IMR-90 (cell line): Measurements from ENCODE around the gene DPYD. TPM values are rescaled to one million over a fixed set of nuclear protein-coding genes. Genes with fewer than 3 reads are reported as not detected.

Source experiments
- ATAC-seq: fragments of 200-7000 bp; cut with Tn5 transposase; 2 replicates; pipeline ENCODE4 v1.9.1; 2020; ENCODE audit warnings: low read depth, mild to moderate bottlenecking, moderate library complexity
- BruUV-seq: library from RNA; stranded (reverse); fragments of 400-500 nt; replicated peaks from 2 replicates; lab custom pipeline; 2021; lab: Mats Ljungman, UMichigan
- CTCF ChIA-PET: fragments of 300-600 bp; formaldehyde crosslinking; extraction: SDS; loops from one replicate; lab custom pipeline; 2021; ENCODE audit warnings: antibody characterized with exemption; lab: Yijun Ruan, JAX
- POLR2A ChIA-PET: fragments of 300-600 bp; sonication (Branson Sonifier 250); formaldehyde crosslinking; loops from one replicate; lab custom pipeline; 2022; ENCODE audit warnings: antibody characterized with exemption; ENCODE audit not compliant: unreplicated experiment; lab: Charles Lee
- DNase-seq: peaks from one replicate; pipeline ENCODE4 v3.0.0; 2013
- H2AFZ ChIP-seq: replicated peaks from 2 replicates; pipeline ENCODE3; 2013; ENCODE audit warnings: low read length, mild to moderate bottlenecking; ENCODE audit not compliant: poor library complexity
- H2AK5ac ChIP-seq: 2 replicates; pipeline ENCODE4 v1.6.1; 2013; ENCODE audit warnings: low read depth, low read length, inconsistent platforms
- H2AK9ac ChIP-seq: replicated peaks from 2 replicates; pipeline ENCODE3; 2013; ENCODE audit warnings: mild to moderate bottlenecking, low read depth, low read length, moderate library complexity; ENCODE audit not compliant: poor library complexity
- H2BK120ac ChIP-seq: 2 replicates; pipeline ENCODE4 v1.6.1; 2013; ENCODE audit warnings: low read depth, low read length, inconsistent platforms
- H2BK15ac ChIP-seq: 3 replicates; pipeline ENCODE4 v1.6.1; 2013; ENCODE audit warnings: low read depth, low read length, inconsistent platforms
- H2BK20ac ChIP-seq: 2 replicates; pipeline ENCODE4 v1.6.1; 2013; ENCODE audit warnings: low read depth, mild to moderate bottlenecking, inconsistent platforms, low read length, moderate library complexity
- H2BK5ac ChIP-seq: 2 replicates; pipeline ENCODE4 v1.6.1; 2013; ENCODE audit warnings: mild to moderate bottlenecking, low read depth, low read length, inconsistent platforms; ENCODE audit not compliant: poor library complexity, severe bottlenecking
- H3K14ac ChIP-seq: replicated peaks from 2 replicates; pipeline ENCODE4 v1.6.1; 2013; ENCODE audit warnings: low read depth, low read length, inconsistent platforms
- H3K18ac ChIP-seq: 2 replicates; pipeline ENCODE4 v1.6.1; 2013; ENCODE audit warnings: low read depth, low read length, control low read depth
- H3K23ac ChIP-seq: 2 replicates; pipeline ENCODE4 v1.6.1; 2013; ENCODE audit warnings: low read depth, low read length, inconsistent platforms
- H3K27ac ChIP-seq: 2 replicates; pipeline ENCODE4 v1.5.1; 2013; ENCODE audit warnings: mild to moderate bottlenecking, control low read depth, low read length; ENCODE audit not compliant: insufficient read depth
- H3K27me3 ChIP-seq: 2 replicates; pipeline ENCODE4 v1.6.1; 2013; ENCODE audit warnings: low read length; ENCODE audit not compliant: control insufficient read depth, insufficient read depth
- H3K36me3 ChIP-seq: 2 replicates; pipeline ENCODE4 v1.6.1; 2013; ENCODE audit warnings: low read length, mixed read lengths; ENCODE audit not compliant: control insufficient read depth, insufficient read depth
- H3K4ac ChIP-seq: 2 replicates; pipeline ENCODE4 v1.6.1; 2013; ENCODE audit warnings: low read depth, low read length, inconsistent platforms
- H3K4me1 ChIP-seq: 2 replicates; pipeline ENCODE4 v1.6.1; 2013; ENCODE audit warnings: low read length, mixed read lengths; ENCODE audit not compliant: control insufficient read depth, insufficient read depth
- H3K4me2 ChIP-seq: 2 replicates; pipeline ENCODE4 v1.6.1; 2013; ENCODE audit warnings: low read depth, mild to moderate bottlenecking, control low read depth, low read length, moderate library complexity
- H3K4me3 ChIP-seq: 2 replicates; pipeline ENCODE4 v1.5.1; 2013; ENCODE audit warnings: low read depth, mild to moderate bottlenecking, control low read depth, low read length, moderate library complexity; ENCODE audit not compliant: insufficient read depth
- H3K56ac ChIP-seq: 2 replicates; pipeline ENCODE4 v1.6.1; 2013; ENCODE audit warnings: low read length, inconsistent platforms; ENCODE audit not compliant: insufficient read depth; ENCODE audit errors: extremely low read depth
- H3K79me1 ChIP-seq, 2 experiments: 2 replicates each; pipeline ENCODE4 v1.6.1; 2013; ENCODE audit warnings: low read length in 2 of 2, inconsistent platforms in 1 of 2, low read depth in 1 of 2
- H3K9ac ChIP-seq: 2 replicates; pipeline ENCODE4 v1.6.1; 2013; ENCODE audit warnings: low read depth, low read length, control low read depth
- H3K9me1 ChIP-seq: 2 replicates; pipeline ENCODE4 v1.6.1; 2013; ENCODE audit warnings: low read length, inconsistent platforms; ENCODE audit not compliant: insufficient read depth
- H3K9me3 ChIP-seq: 2 replicates; pipeline ENCODE4 v1.6.1; 2013; ENCODE audit warnings: low read length; ENCODE audit not compliant: control insufficient read depth, insufficient read depth
- H4K20me1 ChIP-seq: 2 replicates; pipeline ENCODE4 v1.6.1; 2013; ENCODE audit warnings: low read length, inconsistent platforms; ENCODE audit not compliant: insufficient read depth
- H4K5ac ChIP-seq: 2 replicates; pipeline ENCODE4 v1.6.1; 2013; ENCODE audit warnings: mild to moderate bottlenecking, low read depth, low read length, control low read depth
- H4K8ac ChIP-seq, 2 experiments: 2 replicates each; pipeline ENCODE4 v1.6.1; 2013; ENCODE audit warnings: low read depth in 2 of 2, low read length in 2 of 2, control low read depth in 1 of 2, inconsistent platforms in 1 of 2
- H4K91ac ChIP-seq: 2 replicates; pipeline ENCODE4 v1.6.1; 2013; ENCODE audit warnings: low read depth, low read length, inconsistent platforms; ENCODE audit not compliant: insufficient read depth
- BHLHE40 ChIP-seq: fragments of 150-350 bp; IDR thresholded peaks from 2 replicates; pipeline ENCODE4 v1.6.1; 2016; ENCODE audit warnings: mild to moderate bottlenecking, low read depth, low read length
- CEBPB ChIP-seq: IDR thresholded peaks from 2 replicates; pipeline ENCODE4 v1.6.1; 2012; ENCODE audit warnings: low read depth, low read length, improper control_type of control experiment
- CHD1 ChIP-seq: IDR thresholded peaks from 2 replicates; pipeline ENCODE4 v1.6.1; 2012; ENCODE audit warnings: low read depth, low read length, improper control_type of control experiment
- FOS ChIP-seq: fragments of 150-350 bp; IDR thresholded peaks from 2 replicates; pipeline ENCODE4 v1.6.1; 2016; ENCODE audit warnings: low read depth, low read length
- MAFK ChIP-seq: IDR thresholded peaks from 2 replicates; pipeline ENCODE4 v1.6.1; 2012; ENCODE audit warnings: low read depth, low read length, improper control_type of control experiment
- MAZ ChIP-seq: IDR thresholded peaks from 2 replicates; pipeline ENCODE4 v1.6.1; 2012; ENCODE audit warnings: low read depth, mild to moderate bottlenecking, low read length, improper control_type of control experiment, moderate library complexity, borderline replicate concordance
- MXI1 ChIP-seq: IDR thresholded peaks from 2 replicates; pipeline ENCODE4 v1.6.1; 2012; ENCODE audit warnings: low read depth, mild to moderate bottlenecking, low read length, moderate library complexity, borderline replicate concordance
- NFE2L2 ChIP-seq: fragments of 150-350 bp; IDR thresholded peaks from 2 replicates; pipeline ENCODE4 v1.6.1; 2016; ENCODE audit warnings: low read depth, mild to moderate bottlenecking, low read length
- POLR2A ChIP-seq: IDR thresholded peaks from 2 replicates; pipeline ENCODE4 v1.6.1; 2012; ENCODE audit warnings: mild to moderate bottlenecking, low read depth, low read length
- RAD21 ChIP-seq: IDR thresholded peaks from 2 replicates; pipeline ENCODE4 v1.6.1; 2012; ENCODE audit warnings: low read length, improper control_type of control experiment
- RCOR1 ChIP-seq: IDR thresholded peaks from 2 replicates; pipeline ENCODE4 v1.6.1; 2012; ENCODE audit warnings: mild to moderate bottlenecking, low read length, improper control_type of control experiment; ENCODE audit not compliant: insufficient replicate concordance
- RFX5 ChIP-seq: IDR thresholded peaks from 2 replicates; pipeline ENCODE4 v1.8.0; 2012; ENCODE audit warnings: low read depth, mild to moderate bottlenecking, low read length, moderate library complexity
- SMC3 ChIP-seq: fragments of 150-350 bp; IDR thresholded peaks from 2 replicates; pipeline ENCODE4 v1.6.1; 2016; ENCODE audit warnings: low read depth, mild to moderate bottlenecking, antibody characterized with exemption, low read length, moderate library complexity
- WGBS, 2 experiments: methylation state at CpG; one replicate each; pipeline versions ENCODE4 v1.1.5 to v1.1.7; 2013; ENCODE audit warnings: missing lambda C conversion rate in 2 of 2; ENCODE audit not compliant: insufficient read length in 1 of 2; ENCODE audit errors: extremely low coverage in 2 of 2; 5-methylcytosine and 5-hydroxymethylcytosine counted together
- dilution Hi-C: fragments of 300-500 bp; cut with HindIII; formaldehyde crosslinking; loops from one replicate; pipeline ENCODE4 v1.14.3; 2018; ENCODE audit warnings: low sequenced_read_pairs; ENCODE audit not compliant: unreplicated experiment
- in situ Hi-C: fragments of 300-500 bp; cut with MboI; formaldehyde crosslinking; loops from 3 replicates; pipeline ENCODE4 v1.14.3; 2019; ENCODE audit warnings: low sequenced_read_pairs, inconsistent platforms, mixed read lengths
- intact Hi-C: fragments of 100-400 bp; cut with micrococcal nuclease; formaldehyde crosslinking; loops from 2 replicates; pipeline ENCODE4 v1.10.0; 2022
- polyA plus RNA-seq, 3 experiments: library from polyadenylated mRNA; depleted of rRNA; stranded (reverse); fragments of >200 nt; gene quantifications; 2 replicates each; pipeline ENCODE4 v1.2.3, GENCODE V29; 2012; ENCODE audit warnings: low replicate concordance in 1 of 3
- total RNA-seq: library from RNA; depleted of rRNA; stranded (reverse); fragments of >200 nt; gene quantifications from 2 replicates; pipeline ENCODE4 v1.2.3, GENCODE V29; 2012
- TF ChIP-seq, protein P1 (sequence below): fragments of 150-350 bp; IDR thresholded peaks from 2 replicates; pipeline ENCODE4 v1.6.1; 2016; ENCODE audit warnings: low read depth, mild to moderate bottlenecking, low read length, moderate library complexity, borderline replicate concordance
- TF ChIP-seq, protein P2 (sequence below): fragments of 150-350 bp; IDR thresholded peaks from 2 replicates; pipeline ENCODE4 v1.6.1; 2017; ENCODE audit warnings: mild to moderate bottlenecking, antibody characterized with exemption, low read length, low read depth
- TF ChIP-seq, protein P3 (sequence below): conservative IDR thresholded peaks from 2 replicates; pipeline ENCODE4 v1.5.1; 2012; ENCODE audit warnings: mild to moderate bottlenecking, low read depth, low read length, improper control_type of control experiment

Gene DPYD
- total and polyA plus RNA-seq, 2 of the 4 experiments (the other 2 are of a cell fraction), result 9.3 to 47.3 TPM

DNA sequence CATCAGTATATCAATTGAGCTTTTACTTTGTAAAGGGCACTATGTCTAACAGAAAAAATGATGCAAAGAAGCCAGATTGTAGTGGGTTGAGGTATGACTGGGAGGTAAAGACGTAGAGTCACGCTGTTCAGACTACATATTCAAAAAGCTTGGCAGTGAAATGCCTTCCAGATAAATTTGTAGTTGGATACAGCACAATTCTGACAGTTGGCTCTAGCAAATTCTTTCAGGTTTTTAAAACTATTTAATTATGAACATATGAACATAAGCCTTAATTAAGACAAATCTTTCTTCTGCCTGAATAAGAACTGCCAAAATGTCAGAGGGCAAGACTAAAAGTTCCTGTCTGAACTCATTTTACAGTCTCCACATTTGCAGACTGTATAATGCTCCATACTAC, 118.8 kb downstream of the DPYD start:
- Histone ChIP-seq H3K14ac (no peak overlapping the region), H3K9ac (no peak overlapping the region), H2BK120ac (no peak overlapping the region), H4K20me1 (no peaks in the 10 kb centered on the region), H4K8ac (no peak overlapping the region), H3K79me1 (no peaks in the 10 kb centered on the region), H2BK20ac (no peak overlapping the region), H3K9me1 (no peaks in the 10 kb centered on the region), H4K91ac (no peak overlapping the region), H3K36me3 (no peaks in the 10 kb centered on the region), H3K56ac (no peak overlapping the region), H2BK5ac (no peak overlapping the region), H2AK9ac (no peak overlapping the region), H2BK15ac (no peak overlapping the region), H3K23ac (no peak overlapping the region), H3K27ac (no peak overlapping the region), H3K4me2 (no peak overlapping the region), H3K4me3 (no peak overlapping the region), H2AFZ (no peak overlapping the region), H4K5ac (no peak overlapping the region), H3K9me3 (no peaks in the 10 kb centered on the region), H3K4me1 (peaks cover under 1% of the 10 kb centered on the region), H3K4ac (no peak overlapping the region), H3K27me3 (no peaks in the 10 kb centered on the region), H3K18ac (no peak overlapping the region), H2AK5ac (no peak overlapping the region)
- dilution Hi-C loops, result no loop called here
- ChIA-PET POLR2A (no interaction called here), CTCF (no interaction called here)
- ATAC-seq (no peak), DNase-seq (no peak)
- WGBS, 2 experiments, result 100% methylated on average over 2 of the region's 2 CpGs; no CpG with 5 or more reads in 1 of the 2 experiments
- no TSS peak for BruUV-seq
- in situ Hi-C loops, result loop anchor here (25.0 kb wide), 1 partner anchor 565 kb away; no protein-coding TSS in a partner anchor
- intact Hi-C loops, result no loop called here
- TF ChIP-seq MXI1 (no peak), MAZ (no peak), MAFK (no peak), RFX5 (no peak), POLR2A (no peak), NFE2L2 (no peak), RCOR1 (no peak), BHLHE40 (no peak), FOS (no peak), SMC3 (no peak), CHD1 (no peak), CEBPB (no peak), RAD21 (no peak)
- TF ChIP-seq, protein P1, sequence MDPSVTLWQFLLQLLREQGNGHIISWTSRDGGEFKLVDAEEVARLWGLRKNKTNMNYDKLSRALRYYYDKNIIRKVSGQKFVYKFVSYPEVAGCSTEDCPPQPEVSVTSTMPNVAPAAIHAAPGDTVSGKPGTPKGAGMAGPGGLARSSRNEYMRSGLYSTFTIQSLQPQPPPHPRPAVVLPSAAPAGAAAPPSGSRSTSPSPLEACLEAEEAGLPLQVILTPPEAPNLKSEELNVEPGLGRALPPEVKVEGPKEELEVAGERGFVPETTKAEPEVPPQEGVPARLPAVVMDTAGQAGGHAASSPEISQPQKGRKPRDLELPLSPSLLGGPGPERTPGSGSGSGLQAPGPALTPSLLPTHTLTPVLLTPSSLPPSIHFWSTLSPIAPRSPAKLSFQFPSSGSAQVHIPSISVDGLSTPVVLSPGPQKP, result no peak
- TF ChIP-seq, protein P2, sequence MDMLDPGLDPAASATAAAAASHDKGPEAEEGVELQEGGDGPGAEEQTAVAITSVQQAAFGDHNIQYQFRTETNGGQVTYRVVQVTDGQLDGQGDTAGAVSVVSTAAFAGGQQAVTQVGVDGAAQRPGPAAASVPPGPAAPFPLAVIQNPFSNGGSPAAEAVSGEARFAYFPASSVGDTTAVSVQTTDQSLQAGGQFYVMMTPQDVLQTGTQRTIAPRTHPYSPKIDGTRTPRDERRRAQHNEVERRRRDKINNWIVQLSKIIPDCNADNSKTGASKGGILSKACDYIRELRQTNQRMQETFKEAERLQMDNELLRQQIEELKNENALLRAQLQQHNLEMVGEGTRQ, result no peak
- TF ChIP-seq, protein P3, sequence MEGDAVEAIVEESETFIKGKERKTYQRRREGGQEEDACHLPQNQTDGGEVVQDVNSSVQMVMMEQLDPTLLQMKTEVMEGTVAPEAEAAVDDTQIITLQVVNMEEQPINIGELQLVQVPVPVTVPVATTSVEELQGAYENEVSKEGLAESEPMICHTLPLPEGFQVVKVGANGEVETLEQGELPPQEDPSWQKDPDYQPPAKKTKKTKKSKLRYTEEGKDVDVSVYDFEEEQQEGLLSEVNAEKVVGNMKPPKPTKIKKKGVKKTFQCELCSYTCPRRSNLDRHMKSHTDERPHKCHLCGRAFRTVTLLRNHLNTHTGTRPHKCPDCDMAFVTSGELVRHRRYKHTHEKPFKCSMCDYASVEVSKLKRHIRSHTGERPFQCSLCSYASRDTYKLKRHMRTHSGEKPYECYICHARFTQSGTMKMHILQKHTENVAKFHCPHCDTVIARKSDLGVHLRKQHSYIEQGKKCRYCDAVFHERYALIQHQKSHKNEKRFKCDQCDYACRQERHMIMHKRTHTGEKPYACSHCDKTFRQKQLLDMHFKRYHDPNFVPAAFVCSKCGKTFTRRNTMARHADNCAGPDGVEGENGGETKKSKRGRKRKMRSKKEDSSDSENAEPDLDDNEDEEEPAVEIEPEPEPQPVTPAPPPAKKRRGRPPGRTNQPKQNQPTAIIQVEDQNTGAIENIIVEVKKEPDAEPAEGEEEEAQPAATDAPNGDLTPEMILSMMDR, result no peak
